GM19035 (cell line): ENCODE data around the gene CENPF.
"Not testable (repeated sequence)": the region's sequence is repeated elsewhere in the genome, so short reads cannot be mapped to it uniquely, and the experiment has no call there.

Experiments
- ATAC-seq: cut with Tn5 transposase; IDR thresholded peaks from one replicate; pipeline ENCODE4 v1.9.1; 2021; ENCODE audit not compliant: unreplicated experiment

The CENPF gene, protein sequence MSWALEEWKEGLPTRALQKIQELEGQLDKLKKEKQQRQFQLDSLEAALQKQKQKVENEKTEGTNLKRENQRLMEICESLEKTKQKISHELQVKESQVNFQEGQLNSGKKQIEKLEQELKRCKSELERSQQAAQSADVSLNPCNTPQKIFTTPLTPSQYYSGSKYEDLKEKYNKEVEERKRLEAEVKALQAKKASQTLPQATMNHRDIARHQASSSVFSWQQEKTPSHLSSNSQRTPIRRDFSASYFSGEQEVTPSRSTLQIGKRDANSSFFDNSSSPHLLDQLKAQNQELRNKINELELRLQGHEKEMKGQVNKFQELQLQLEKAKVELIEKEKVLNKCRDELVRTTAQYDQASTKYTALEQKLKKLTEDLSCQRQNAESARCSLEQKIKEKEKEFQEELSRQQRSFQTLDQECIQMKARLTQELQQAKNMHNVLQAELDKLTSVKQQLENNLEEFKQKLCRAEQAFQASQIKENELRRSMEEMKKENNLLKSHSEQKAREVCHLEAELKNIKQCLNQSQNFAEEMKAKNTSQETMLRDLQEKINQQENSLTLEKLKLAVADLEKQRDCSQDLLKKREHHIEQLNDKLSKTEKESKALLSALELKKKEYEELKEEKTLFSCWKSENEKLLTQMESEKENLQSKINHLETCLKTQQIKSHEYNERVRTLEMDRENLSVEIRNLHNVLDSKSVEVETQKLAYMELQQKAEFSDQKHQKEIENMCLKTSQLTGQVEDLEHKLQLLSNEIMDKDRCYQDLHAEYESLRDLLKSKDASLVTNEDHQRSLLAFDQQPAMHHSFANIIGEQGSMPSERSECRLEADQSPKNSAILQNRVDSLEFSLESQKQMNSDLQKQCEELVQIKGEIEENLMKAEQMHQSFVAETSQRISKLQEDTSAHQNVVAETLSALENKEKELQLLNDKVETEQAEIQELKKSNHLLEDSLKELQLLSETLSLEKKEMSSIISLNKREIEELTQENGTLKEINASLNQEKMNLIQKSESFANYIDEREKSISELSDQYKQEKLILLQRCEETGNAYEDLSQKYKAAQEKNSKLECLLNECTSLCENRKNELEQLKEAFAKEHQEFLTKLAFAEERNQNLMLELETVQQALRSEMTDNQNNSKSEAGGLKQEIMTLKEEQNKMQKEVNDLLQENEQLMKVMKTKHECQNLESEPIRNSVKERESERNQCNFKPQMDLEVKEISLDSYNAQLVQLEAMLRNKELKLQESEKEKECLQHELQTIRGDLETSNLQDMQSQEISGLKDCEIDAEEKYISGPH (N-terminal part only)

DNA sequence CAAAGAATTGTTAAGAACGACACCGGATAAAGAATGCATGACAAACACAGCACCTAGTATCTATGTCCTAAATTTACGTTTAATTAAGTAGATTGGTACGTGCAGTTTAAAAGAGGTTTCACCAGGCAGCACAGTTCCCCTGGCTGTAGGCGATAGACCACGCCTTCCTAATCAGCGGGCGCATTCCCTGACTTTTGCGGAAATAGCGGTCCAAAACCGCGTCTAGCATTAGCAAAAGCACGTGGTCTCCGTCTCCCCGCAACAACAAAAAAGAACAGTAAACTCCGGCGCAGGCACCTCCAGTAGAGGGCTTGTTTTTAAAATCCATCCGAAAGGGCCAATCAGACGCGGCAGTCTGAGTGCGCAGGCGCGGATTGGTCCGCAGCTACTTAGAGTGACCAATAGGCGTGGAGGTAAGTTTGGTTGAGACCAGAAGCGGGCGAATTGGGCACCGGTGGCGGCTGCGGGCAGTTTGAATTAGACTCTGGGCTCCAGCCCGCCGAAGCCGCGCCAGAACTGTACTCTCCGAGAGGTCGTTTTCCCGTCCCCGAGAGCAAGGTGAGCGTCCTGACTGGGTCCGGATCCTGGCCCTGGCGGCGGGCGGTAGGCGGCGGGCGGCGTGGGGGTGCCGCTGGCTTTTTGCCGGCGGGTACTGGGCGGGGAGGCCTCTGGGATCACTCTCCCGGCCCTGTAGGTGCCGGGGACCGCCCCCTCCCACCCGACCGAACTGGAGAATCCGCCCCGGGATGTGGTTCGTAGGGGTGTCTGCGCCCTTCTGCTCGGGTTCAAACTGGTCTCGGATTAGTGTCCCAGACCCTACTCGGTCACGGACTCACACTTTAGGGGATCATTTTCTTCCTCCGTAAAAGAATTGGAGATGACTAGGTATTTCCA is at the start of gene CENPF:
Gene CENPF, plus strand, starts transcription at position 432 of the 894 bp plus-strand sequence. CDS start 10,560 bp downstream, outside the sequence.
- ATAC-seq: peak; percentile 100

- no peak for ATAC-seq
Measured at GRCh38 chr1:214557952-214558735, 44.9 kb upstream of the CENPF start.

DNA sequence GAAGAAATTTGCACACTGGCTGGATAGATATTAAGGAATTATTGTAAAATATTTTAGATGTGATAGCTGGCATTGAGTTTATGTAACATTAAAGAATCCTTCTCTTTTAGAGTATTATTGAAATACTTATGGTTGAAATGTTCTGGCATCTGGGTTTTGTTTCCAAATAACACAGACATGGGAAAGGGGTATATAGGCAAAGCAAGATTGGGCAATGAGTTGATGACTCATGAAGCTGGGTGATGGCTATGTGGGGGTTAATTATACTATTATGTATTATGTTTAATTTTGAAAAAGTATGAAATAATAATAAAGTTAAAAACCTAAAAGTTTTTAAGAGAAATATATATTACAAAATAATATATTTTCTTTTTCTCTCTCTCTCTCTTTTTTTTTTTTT is 39.1 kb upstream of the CENPF start:
- ATAC-seq: no peak

- ATAC-seq: no peak
Measured at GRCh38 chr1:214565310-214565709, 37.7 kb upstream of the CENPF start.

DNA sequence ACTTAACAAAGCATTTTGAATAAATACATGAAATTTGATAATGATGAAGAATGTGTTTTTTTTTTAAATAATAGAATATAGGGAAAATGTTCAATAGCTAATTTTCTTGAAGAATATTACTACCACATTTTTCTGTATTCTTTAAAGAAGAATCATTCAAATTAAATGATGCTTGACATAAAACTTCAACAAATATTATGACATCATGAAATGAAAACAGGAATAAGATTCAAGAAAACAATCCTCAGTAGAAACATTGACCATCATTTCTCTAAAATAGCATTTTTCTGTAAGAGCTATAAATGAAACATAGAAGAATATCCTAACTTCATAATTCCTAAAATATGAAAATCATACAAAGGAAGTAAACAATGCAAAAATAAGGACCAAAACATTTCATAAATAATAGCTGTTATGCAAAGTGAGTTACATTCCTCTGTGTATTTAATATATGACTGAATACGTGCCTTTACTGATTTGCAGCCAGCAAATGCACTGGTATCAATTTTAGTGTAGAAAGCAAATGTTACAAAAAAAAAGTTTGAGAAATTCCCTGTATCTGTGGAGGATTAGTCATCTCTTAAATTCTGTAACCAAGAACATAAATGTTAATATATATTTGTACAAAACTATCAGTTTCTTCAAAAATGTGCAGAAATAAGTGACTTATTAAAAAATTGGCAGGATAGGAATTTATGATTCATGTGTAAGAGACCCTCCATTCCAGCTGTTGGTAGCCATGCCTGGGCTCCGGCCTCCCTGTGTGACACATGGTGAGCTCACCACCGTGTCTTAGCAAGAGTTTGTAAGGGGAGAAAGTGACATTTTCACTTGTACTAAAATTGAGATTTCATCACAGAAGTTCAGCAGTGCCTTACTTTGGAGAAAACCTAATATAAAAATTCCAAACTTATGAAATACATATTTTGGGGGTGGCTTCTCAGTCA is 36.6 kb upstream of the CENPF start:
- no peak for ATAC-seq

GRCh38 chr1:214567481-214567980 is 35.5 kb upstream of the CENPF start:
- no peak for ATAC-seq

GRCh38 chr1:214568328-214568727 is 34.7 kb upstream of the CENPF start:
- no peak for ATAC-seq

GRCh38 chr1:214569357-214570004 is 33.5 kb upstream of the CENPF start:
- ATAC-seq: no peak

DNA sequence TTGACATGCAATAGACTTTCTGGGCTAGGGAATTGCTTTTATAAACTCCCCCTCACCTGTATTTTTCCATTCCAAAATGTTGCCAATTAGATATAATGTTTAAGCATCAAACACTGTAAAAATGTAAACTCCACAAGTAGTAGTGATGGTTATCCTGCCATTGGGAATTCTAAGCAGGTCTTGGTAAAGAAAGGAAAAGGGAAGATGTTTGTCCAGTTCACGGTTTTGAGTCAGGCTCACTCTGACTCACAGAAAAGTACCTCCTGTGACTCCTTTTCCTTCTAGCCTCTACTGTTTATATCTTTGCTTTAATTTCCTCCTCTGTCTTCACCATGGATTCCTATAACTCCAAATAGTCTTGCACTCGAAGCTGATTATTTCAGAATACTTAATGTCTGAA is 32.6 kb upstream of the CENPF start:
- no peak for ATAC-seq

- no peak for ATAC-seq
Measured at GRCh38 chr1:214571281-214571680, 31.7 kb upstream of the CENPF start.

DNA sequence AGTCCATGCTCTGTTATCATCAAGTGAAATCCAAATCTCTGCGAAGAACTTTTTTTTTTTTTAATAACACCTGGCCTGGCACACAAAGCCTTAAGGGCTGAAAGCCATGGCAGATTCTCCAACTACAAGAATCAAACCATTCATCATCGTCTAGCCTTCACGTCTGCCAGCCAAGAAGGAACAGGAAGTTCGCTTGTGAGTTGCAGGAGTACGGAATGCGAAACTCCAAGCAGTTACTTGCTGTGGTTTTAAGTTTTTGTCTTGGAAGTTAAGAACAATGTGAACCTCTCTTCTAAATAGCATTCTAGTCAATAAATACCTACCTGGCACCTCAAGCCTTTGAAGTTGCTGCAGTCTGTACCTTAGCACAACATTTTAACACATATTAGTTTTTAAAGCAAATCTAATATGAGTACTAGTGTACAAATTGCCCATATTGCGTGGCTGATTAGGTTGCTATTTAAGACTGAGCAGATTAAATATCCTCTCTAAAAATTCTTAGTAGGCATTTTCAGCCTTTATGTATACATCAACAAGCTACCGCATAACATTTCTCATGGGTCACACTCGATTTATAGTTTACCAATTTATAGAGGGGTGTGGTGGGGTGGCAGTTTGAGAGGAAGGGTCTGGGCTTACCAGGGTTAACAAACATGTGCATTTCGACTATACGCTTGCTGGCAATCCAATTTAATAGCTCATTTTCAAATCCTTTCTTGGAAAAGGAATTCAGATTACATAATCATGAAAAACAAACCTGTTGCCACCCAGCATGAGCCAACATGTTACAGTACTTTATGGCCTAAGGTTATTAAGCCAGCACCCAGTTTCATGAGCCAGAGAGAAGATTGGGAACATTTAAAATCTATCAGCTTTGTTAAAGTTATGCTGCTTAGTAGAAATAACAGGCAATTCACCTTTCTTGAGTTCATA is 29.3 kb upstream of the CENPF start:
- no peak for ATAC-seq

DNA sequence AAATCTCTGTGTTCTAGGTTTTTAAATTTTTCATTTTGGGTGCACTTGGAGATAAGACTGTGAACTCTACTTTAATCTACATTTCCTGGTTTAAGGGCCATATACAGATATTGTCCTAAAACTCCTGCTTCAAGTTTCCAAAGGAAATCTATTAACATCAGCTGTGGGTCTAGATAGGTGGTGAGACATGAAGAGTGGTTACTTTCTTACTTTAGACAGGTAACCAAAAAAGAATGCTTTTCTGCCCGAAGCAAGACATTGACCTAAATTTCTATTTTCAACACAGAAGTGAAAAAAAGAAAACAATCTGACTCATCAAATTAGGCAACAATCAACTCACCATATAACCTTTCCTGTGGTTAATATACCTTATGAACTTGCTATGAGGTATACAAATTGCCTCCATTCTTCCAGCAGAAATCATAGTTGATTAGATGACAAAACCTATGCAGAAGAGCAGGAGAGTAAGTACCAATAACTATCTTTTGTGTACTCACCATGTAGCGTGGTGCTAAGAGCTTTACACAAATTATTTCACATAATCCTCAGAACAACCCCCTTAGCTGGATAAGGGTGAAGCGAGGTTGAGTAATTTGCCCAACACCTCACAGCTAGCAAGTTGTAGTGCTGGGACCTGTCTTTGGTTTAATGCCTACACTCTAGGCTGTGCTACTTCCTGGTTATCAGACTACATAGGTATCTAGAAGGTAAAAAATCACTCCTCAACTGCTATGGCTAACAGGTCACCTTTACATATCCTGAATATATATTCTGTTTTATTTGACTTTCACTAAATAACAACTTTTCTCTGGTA is 28.2 kb upstream of the CENPF start:
- ATAC-seq: no peak

DNA sequence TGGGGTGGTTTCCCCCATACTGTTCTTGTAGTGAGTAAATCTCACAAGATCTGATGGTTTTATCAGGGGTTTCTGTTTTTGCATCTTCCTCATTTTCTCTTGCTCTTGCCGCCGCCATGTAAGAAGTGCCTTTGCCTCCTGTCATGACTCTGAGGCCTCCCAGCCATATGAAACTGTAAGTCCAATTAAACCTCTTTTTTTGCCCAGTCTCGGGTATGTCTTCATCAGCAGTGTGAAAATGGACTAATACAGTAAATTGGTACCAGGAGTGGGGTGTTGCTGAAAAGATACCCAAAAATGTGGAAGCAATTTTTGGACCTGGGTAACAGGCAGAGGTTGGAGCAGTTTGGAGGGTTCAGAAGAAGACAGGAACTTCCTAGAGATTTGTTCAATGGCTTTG is 26.9 kb upstream of the CENPF start:
- not testable (repeated sequence) for ATAC-seq

DNA sequence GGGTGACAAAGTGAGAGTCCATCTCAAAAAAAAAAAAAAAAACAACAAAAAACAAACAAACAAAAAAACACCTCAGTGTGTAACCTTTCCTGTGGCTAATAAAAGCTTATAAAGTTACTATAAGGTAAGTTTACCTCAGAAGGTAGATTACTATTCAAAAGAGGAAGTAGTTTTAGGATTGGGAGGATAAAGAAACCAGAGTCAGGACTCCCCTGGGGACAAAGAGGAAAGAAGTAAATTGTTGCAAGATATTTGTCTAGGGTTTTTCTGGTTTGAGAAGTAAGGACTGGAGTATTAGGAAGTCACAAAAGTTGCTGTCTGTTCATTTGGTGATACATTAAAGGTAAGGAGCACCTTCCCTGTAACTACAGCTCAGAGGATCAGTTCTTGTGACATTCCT is 23.8 kb upstream of the CENPF start:
- ATAC-seq: no peak

DNA sequence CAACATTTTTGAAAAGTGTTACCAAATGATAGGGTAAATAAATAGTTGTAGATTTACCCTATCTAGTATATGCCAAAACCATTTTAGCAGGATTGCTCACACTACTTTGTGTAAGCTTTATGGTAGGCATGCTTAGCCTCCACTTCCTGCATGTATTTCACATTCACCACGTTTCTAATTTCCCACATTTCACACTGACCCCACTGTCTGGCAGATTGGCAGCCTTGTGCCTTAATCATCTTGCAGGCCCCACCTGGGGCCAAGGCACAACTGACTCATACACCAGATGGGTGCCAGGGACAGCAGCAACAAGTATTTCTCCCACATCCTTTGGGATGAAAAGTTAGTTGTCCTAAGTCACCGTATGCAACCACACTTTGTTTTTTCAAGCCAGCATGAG is 21.2 kb upstream of the CENPF start:
- ATAC-seq: no peak
